Caco-2 (cell line): ENCODE results near the gene IPPK. TPM values are rescaled to one million over a fixed set of nuclear protein-coding genes. Genes with fewer than 3 reads are reported as not detected.
"Not testable (repeated sequence)": the region's sequence is repeated elsewhere in the genome, so short reads cannot be mapped to it uniquely, and the experiment has no call there.

Experiments
- BruUV-seq: library from RNA; stranded (reverse); fragments of 400-500 nt; replicated peaks from 2 replicates; lab custom pipeline; 2021; lab: Mats Ljungman, UMichigan
- CTCF ChIA-PET: fragments of 300-600 bp; sonication (Branson Sonifier 250); formaldehyde crosslinking; loops from one replicate; lab custom pipeline; 2022; ENCODE audit warnings: antibody characterized with exemption; lab: Charles Lee
- POLR2A ChIA-PET: fragments of 300-600 bp; sonication (Branson Sonifier 250); formaldehyde crosslinking; loops from one replicate; lab custom pipeline; 2022; ENCODE audit warnings: antibody characterized with exemption; lab: Charles Lee
- DNase-seq, 2 experiments: peaks; one replicate each; pipeline versions ENCODE4 v3.0.0 to v3.0.0-alpha.2; 2020 to 2022
- H3K27me3 ChIP-seq: replicated peaks from 2 replicates; pipeline ENCODE4 v1.6.0; 2011; ENCODE audit warnings: low read length; ENCODE audit not compliant: control insufficient read depth, insufficient read depth
- H3K36me3 ChIP-seq: 2 replicates; pipeline ENCODE4 v1.5.1; 2011; ENCODE audit warnings: low read length; ENCODE audit not compliant: control insufficient read depth, insufficient read depth
- H3K4me1 ChIP-seq: fragments of 250-450 bp; sonication (Bioruptor Pico); 2 replicates; pipeline ENCODE4 v1.5.1; 2020; ENCODE audit warnings: mild to moderate bottlenecking
- H3K4me3 ChIP-seq: 2 replicates; pipeline ENCODE4 v1.5.1; 2011; ENCODE audit warnings: low read depth, mild to moderate bottlenecking, control low read depth, low read length
- H3K9me3 ChIP-seq: fragments of 250-450 bp; sonication (Bioruptor Pico); 2 replicates; pipeline ENCODE4 v1.5.1; 2020; ENCODE audit warnings: mild to moderate bottlenecking, moderate library complexity
- H3K27ac Mint-ChIP-seq: one replicate; pipeline ENCODE4 v1.8.0; 2022; ENCODE audit warnings: mixed read lengths; ENCODE audit not compliant: unreplicated experiment
- H3K27me3 Mint-ChIP-seq: one replicate; pipeline ENCODE4 v1.8.0; 2022; ENCODE audit warnings: mixed read lengths; ENCODE audit not compliant: insufficient read depth, unreplicated experiment
- H3K36me3 Mint-ChIP-seq: one replicate; pipeline ENCODE4 v1.8.0; 2022; ENCODE audit warnings: mild to moderate bottlenecking, mixed read lengths; ENCODE audit not compliant: insufficient read depth, unreplicated experiment
- H3K4me1 Mint-ChIP-seq: one replicate; pipeline ENCODE4 v1.8.0; 2022; ENCODE audit warnings: low read depth, mixed read lengths; ENCODE audit not compliant: unreplicated experiment
- H3K4me3 Mint-ChIP-seq: one replicate; pipeline ENCODE4 v1.8.0; 2022; ENCODE audit warnings: mild to moderate bottlenecking, moderate library complexity, mixed read lengths; ENCODE audit not compliant: unreplicated experiment
- H3K9me3 Mint-ChIP-seq: one replicate; pipeline ENCODE4 v1.8.0; 2022; ENCODE audit warnings: mixed read lengths; ENCODE audit not compliant: unreplicated experiment
- CTCF ChIP-seq, 2 experiments: fragments of 200-600 bp in 1 of 2; IDR thresholded peaks; 1 replicate in 1 of 2; 2 replicates in 1 of 2; pipeline versions ENCODE4 v1.5.1 to v1.8.0; 2011 to 2022; ENCODE audit warnings: antibody characterized with exemption in 1 of 2, control low read depth in 1 of 2, inconsistent platforms in 1 of 2, low read depth in 1 of 2, low read length in 1 of 2, mild to moderate bottlenecking in 1 of 2, moderate library complexity in 1 of 2; ENCODE audit not compliant: insufficient read depth in 1 of 2, severe bottlenecking in 1 of 2, unreplicated experiment in 1 of 2
- intact Hi-C: fragments of 100-400 bp; cut with micrococcal nuclease; formaldehyde crosslinking; loops from one replicate; pipeline ENCODE4 v1.10.0; 2022; ENCODE audit not compliant: unreplicated experiment
- total RNA-seq: library from RNA; stranded (reverse); gene quantifications from 2 replicates; pipeline ENCODE4 v1.2.3, GENCODE V29; 2022

Gene IPPK
- total RNA-seq, 1 experiment from 2014 or later: 5.4 TPM

- Histone ChIP-seq H3K36me3 (no peaks in the 10 kb centered on the region), H3K4me3 (no peak overlapping the region), H3K9me3 (no peaks in the 10 kb centered on the region), H3K4me1 (no peaks in the 10 kb centered on the region), H3K27me3 (no peaks in the 10 kb centered on the region)
- Mint-ChIP-seq H3K9me3 (no peaks in the 10 kb centered on the region), H3K27ac (no peak overlapping the region), H3K36me3 (no peaks in the 10 kb centered on the region), H3K27me3 (no peaks in the 10 kb centered on the region), H3K4me3 (no peak overlapping the region), H3K4me1 (no peaks in the 10 kb centered on the region)
- ChIA-PET CTCF (no interaction called here), POLR2A (no interaction called here)
- BruUV-seq: no TSS peak
- intact Hi-C loops: no loop called here
- TF ChIP-seq CTCF (IDR thresholded peaks at IDR 0.05; ENCODE audit: insufficient read depth in 1 of 2, low read depth in 1 of 2, low read length in 1 of 2, severe bottlenecking in 1 of 2, unreplicated experiment in 1 of 2): no peak
- no peak for DNase-seq
Observed at GRCh38 chr9:92595930-92596329, 74.0 kb downstream of the IPPK start.

- H3K36me3 Mint-ChIP-seq, BruUV-seq, H3K4me3 ChIP-seq, H3K36me3 ChIP-seq, H3K27me3 ChIP-seq, H3K9me3 Mint-ChIP-seq, DNase-seq, H3K9me3 ChIP-seq, H3K27ac Mint-ChIP-seq, CTCF ChIA-PET, H3K4me1 Mint-ChIP-seq, intact Hi-C loops, H3K27me3 Mint-ChIP-seq, H3K4me3 Mint-ChIP-seq, POLR2A ChIA-PET, H3K4me1 ChIP-seq: not testable (repeated sequence)
Observed at GRCh38 chr9:92595075-92595474, 74.9 kb downstream of the IPPK start.

GRCh38 chr9:92592946-92593861 is 76.7 kb downstream of the IPPK start:
- Mint-ChIP-seq H3K27me3 (no peaks in the 10 kb centered on the region), H3K9me3 (no peaks in the 10 kb centered on the region), H3K36me3 (no peaks in the 10 kb centered on the region), H3K27ac (no peak overlapping the region), H3K4me3 (no peak overlapping the region), H3K4me1 (no peaks in the 10 kb centered on the region)
- Histone ChIP-seq H3K4me1 (no peaks in the 10 kb centered on the region), H3K4me3 (no peak overlapping the region), H3K9me3 (no peaks in the 10 kb centered on the region), H3K27me3 (no peaks in the 10 kb centered on the region), H3K36me3 (no peaks in the 10 kb centered on the region)
- no TSS peak for BruUV-seq
- TF ChIP-seq CTCF (IDR thresholded peaks at IDR 0.05; ENCODE audit: insufficient read depth in 1 of 2, low read depth in 1 of 2, low read length in 1 of 2, severe bottlenecking in 1 of 2, unreplicated experiment in 1 of 2): no peak
- ChIA-PET POLR2A (interaction anchor here (0.6 kb wide), 1 partner anchor 197 kb away, joined by 3 read pairs; no protein-coding TSS in a partner anchor), CTCF (no interaction called here)
- DNase-seq: no peak
- intact Hi-C loops: no loop called here
